Measurements from ENCODE around the gene TSHZ2. TPM values are rescaled to one million over a fixed set of nuclear protein-coding genes. Genes with fewer than 3 reads are reported as not detected.
A peak's percentile ranks its signal among the peaks of the same experiment; 100 is the strongest.

Gene TSHZ2
- total RNA-seq, 4 donors from 2014 or later: 1.0 to 3.5 (median 2.8) TPM

DNA sequence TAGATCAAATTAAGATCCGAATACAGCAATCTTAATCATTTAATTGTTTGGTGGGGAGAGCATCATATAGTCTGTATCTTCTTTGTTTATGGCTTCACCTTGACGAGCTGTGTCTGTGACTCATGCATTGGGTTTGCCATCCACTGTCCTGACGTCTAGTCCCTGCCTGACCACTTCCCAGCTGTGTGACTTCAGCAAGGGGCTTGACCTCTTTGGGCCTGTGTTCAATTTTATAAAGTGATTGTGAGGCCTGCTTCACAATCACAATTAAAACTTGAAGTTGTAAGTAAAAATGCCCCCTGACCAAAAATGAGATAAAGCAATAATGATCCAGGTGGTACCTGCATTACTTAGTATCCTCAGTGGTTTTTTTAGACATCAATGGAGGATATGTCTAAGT is 412.2 kb downstream of the TSHZ2 start:
- intact Hi-C loops (cut with DNase I; ENCODE audit: low total_unique reads) (no loop called here), in situ Hi-C loops (cut with MboI; ENCODE audit: low sequenced_read_pairs in 4 of 4) (no loop called here)
- Histone ChIP-seq H3K27ac (peak overlapping the region in 2 of 4 donors; percentile 40 to 50), H3K9me3 (no peaks in the 10 kb centered on the region), H3K4me1 (peaks cover 0 to 4% of the 10 kb centered on the region in 2 donors), H3K27me3 (no peaks in the 10 kb centered on the region), H3K4me3 (no peak overlapping the region), H3K36me3 (no peaks in the 10 kb centered on the region)
- ATAC-seq (no peak), DNase-seq (no peak)
- TF ChIP-seq POLR2A (IDR thresholded peaks at IDR 0.05): no peak
- TF ChIP-seq, protein P1, sequence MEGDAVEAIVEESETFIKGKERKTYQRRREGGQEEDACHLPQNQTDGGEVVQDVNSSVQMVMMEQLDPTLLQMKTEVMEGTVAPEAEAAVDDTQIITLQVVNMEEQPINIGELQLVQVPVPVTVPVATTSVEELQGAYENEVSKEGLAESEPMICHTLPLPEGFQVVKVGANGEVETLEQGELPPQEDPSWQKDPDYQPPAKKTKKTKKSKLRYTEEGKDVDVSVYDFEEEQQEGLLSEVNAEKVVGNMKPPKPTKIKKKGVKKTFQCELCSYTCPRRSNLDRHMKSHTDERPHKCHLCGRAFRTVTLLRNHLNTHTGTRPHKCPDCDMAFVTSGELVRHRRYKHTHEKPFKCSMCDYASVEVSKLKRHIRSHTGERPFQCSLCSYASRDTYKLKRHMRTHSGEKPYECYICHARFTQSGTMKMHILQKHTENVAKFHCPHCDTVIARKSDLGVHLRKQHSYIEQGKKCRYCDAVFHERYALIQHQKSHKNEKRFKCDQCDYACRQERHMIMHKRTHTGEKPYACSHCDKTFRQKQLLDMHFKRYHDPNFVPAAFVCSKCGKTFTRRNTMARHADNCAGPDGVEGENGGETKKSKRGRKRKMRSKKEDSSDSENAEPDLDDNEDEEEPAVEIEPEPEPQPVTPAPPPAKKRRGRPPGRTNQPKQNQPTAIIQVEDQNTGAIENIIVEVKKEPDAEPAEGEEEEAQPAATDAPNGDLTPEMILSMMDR (IDR thresholded peaks at IDR 0.05 in 4 of 5, conservative IDR thresholded peaks at IDR 0.05 in 1 of 5): no peak

DNA sequence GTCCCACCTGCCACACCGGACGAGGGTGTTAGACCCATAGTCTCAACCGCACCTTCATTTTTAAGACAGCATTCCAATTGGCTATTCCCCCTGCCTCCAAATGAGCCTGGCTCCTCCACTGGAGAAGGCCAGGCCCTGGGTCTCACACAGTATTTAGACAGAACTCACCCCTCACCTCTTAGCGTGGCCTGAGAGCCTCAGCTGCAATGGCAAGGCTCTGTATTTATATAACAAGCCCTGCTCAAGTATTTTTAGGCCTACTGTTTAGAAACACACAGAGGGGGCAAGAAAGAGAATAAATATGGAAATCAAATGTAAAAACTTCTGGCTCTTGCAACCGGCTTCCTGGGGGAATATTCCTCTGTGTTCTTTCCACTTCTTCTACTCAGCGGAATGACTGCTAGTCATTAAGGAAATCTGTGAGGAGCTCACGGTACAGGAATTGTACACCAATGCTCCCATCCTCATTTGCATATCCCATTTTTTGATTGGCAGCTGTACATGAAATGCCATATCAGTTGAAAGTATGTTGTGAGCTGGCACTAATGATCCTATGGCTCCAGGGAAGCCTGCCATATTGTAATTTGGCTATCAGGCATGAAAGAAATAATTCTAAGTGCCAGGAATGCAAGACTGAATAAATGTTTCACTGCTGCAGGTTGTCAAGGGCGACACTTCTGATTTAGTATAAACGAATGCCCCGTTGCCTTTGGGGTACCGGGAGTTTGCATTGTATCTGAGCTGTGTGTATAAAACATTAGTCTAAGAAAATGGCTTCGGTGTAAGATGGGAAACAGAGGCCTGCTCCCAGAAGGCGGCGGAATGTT is 414.0 kb downstream of the TSHZ2 start:
- in situ Hi-C loops (cut with MboI; ENCODE audit: low sequenced_read_pairs in 4 of 4) (no loop called here), intact Hi-C loops (cut with DNase I; ENCODE audit: low total_unique reads) (no loop called here)
- H3K27me3 ChIP-seq: no peaks in the 10 kb centered on the region
- ATAC-seq (no peak), DNase-seq (no peak)
- H3K9me3 ChIP-seq: no peaks in the 10 kb centered on the region
- TF ChIP-seq, protein P1 (IDR thresholded peaks at IDR 0.05 in 4 of 5, conservative IDR thresholded peaks at IDR 0.05 in 1 of 5): no peak
- no peak for TF ChIP-seq POLR2A (IDR thresholded peaks at IDR 0.05)
- H3K4me1 ChIP-seq: peaks cover 0 to 4% of the 10 kb centered on the region in 2 donors
- no peak overlapping the region for H3K4me3 ChIP-seq
- H3K27ac ChIP-seq: peak overlapping the region in 2 of 4 donors; percentile 6 to 29
- no peaks in the 10 kb centered on the region for H3K36me3 ChIP-seq

DNA sequence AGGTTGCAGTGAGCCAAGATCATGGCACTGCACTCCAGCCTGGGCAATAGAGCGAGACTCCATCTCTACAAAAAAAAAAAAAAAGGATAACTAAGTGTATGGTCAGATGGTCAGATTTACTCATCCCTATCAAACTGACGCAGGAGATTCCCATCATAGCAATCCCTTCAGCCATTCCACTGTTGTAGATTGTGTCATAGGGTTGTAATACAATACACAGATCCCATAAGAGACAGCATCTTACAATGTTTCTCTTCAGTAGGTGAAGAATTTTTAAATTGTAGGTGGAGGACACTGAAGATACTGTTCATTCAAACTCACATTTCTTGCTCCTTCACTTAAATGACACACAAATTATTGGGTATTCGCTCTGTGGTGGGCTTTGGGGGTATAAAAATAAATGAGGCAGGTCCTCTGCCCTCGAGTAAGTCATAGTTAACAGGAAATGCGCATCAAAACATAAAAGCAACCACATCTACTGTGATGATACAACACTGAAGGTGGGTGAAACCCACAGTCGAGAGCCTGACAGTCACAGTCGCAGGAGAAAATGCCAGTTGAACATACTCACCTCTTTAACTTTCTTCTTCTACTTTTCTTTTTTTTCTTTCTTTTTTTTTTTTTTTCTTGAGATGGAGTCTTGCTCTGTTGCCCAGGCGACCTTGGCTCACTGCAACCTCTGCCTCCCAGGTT is 416.0 kb downstream of the TSHZ2 start:
- TF ChIP-seq, protein P1 (IDR thresholded peaks at IDR 0.05 in 4 of 5, conservative IDR thresholded peaks at IDR 0.05 in 1 of 5): no peak
- TF ChIP-seq POLR2A (IDR thresholded peaks at IDR 0.05): no peak
- no peaks in the 10 kb centered on the region for H3K9me3 ChIP-seq
- H3K27ac ChIP-seq: no peak overlapping the region
- intact Hi-C loops (cut with DNase I; ENCODE audit: low total_unique reads) (no loop called here), in situ Hi-C loops (cut with MboI; ENCODE audit: low sequenced_read_pairs in 4 of 4) (no loop called here)
- no peaks in the 10 kb centered on the region for H3K36me3 ChIP-seq
- DNase-seq (no peak), ATAC-seq (no peak)
- no peaks in the 10 kb centered on the region for H3K27me3 ChIP-seq
- peaks cover 0 to 4% of the 10 kb centered on the region in 2 donors for H3K4me1 ChIP-seq
- H3K4me3 ChIP-seq: no peak overlapping the region

DNA sequence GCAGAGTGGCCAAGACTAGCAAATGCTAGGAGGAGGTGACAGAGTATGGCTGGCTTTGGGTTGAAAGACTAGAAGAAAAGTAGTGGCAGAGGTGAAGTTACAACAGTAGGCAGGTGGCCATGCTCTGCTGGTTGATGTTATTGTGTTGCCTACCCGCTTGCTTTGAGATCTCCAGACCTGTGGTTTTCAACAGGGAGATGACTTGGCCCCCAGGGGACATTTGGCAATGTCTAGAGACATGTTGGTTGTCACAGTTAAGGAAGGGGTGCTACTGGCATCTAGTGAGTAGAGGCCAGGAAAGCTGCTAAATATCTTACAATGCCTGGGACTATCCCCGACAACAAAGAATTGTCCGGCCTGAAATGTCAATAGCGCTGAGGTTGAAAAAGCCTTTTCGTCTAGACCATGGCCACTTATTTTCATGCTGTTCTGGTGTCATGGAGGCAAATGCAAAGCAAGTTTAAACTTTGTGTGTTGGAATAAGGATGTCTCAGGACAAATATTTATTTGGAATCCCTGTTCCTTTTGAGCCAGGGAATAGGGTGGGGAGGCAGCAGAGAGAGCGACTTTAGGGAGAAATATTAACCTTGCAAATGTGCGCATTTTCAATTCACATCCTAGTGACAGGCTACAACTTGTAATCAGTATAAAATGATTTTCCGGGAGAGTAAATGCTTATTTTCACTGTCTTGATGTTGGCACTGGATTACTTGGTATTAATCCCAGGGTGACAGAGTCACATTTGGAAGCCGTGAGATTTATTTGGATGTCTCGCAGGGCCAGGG is 417.6 kb downstream of the TSHZ2 start:
- ATAC-seq (no peak), DNase-seq (no peak)
- TF ChIP-seq POLR2A (IDR thresholded peaks at IDR 0.05): no peak
- TF ChIP-seq, protein P1 (IDR thresholded peaks at IDR 0.05 in 4 of 5, conservative IDR thresholded peaks at IDR 0.05 in 1 of 5): no peak
- intact Hi-C loops (cut with DNase I; ENCODE audit: low total_unique reads): no loop called here
- H3K27ac ChIP-seq: no peak overlapping the region
- H3K27me3 ChIP-seq: no peaks in the 10 kb centered on the region
- H3K4me1 ChIP-seq: peaks cover 0 to 1% of the 10 kb centered on the region in 2 donors
- no peaks in the 10 kb centered on the region for H3K36me3 ChIP-seq
- in situ Hi-C loops (cut with MboI; ENCODE audit: low sequenced_read_pairs in 4 of 4): no loop called here
- H3K4me3 ChIP-seq: no peak overlapping the region
- no peaks in the 10 kb centered on the region for H3K9me3 ChIP-seq
